H7 (cell line): ENCODE measurements around the gene DKK3. TPM values are rescaled to one million over a fixed set of nuclear protein-coding genes. Genes with fewer than 3 reads are reported as not detected.
"Not testable (repeated sequence)": the region's sequence is repeated elsewhere in the genome, so short reads cannot be mapped to it uniquely, and the experiment has no call there.

Experiments used
- DNase-seq: peaks from one replicate; pipeline ENCODE4 v3.0.0; 2012
- H3K27me3 ChIP-seq: 2 replicates; pipeline ENCODE4 v1.6.0; 2011; ENCODE audit warnings: mild to moderate bottlenecking, low read length; ENCODE audit not compliant: control insufficient read depth, insufficient read depth
- H3K36me3 ChIP-seq: replicated peaks from 2 replicates; pipeline ENCODE4 v1.5.1; 2011; ENCODE audit warnings: low read length; ENCODE audit not compliant: control insufficient read depth, insufficient read depth
- H3K4me3 ChIP-seq: 2 replicates; pipeline ENCODE4 v1.5.1; 2011; ENCODE audit warnings: low read depth, mild to moderate bottlenecking, control low read depth, low read length, moderate library complexity; ENCODE audit not compliant: insufficient read depth
- total RNA-seq: library from RNA; depleted of rRNA; stranded (reverse); fragments of >200 nt; shearing (Covaris generic); gene quantifications from 2 replicates; pipeline ENCODE4 v1.2.3, GENCODE V29; 2014

Gene DKK3
- total RNA-seq, 1 experiment from 2014 or later: 15.3 TPM

- peak; percentile 77 for DNase-seq
- Histone ChIP-seq H3K27me3 (no peaks in the 10 kb centered on the region), H3K36me3 (no peaks in the 10 kb centered on the region), H3K4me3 (no peak overlapping the region)
These were observed 35.7 kb upstream of the DKK3 start for GRCh38 chr11:12043959-12044791.

GRCh38 chr11:12043221-12043620 lies 34.8 kb upstream of the DKK3 start:
- DNase-seq: no peak
- no peaks in the 10 kb centered on the region for H3K36me3 ChIP-seq
- no peak overlapping the region for H3K4me3 ChIP-seq
- H3K27me3 ChIP-seq: no peaks in the 10 kb centered on the region

- Histone ChIP-seq H3K4me3 (no peak overlapping the region), H3K27me3 (no peaks in the 10 kb centered on the region), H3K36me3 (no peaks in the 10 kb centered on the region)
- DNase-seq: no peak
These were observed 33.8 kb upstream of the DKK3 start for GRCh38 chr11:12042215-12042676.

GRCh38 chr11:12040719-12041118 lies 32.3 kb upstream of the DKK3 start:
- not testable (repeated sequence) for DNase-seq, H3K4me3 ChIP-seq, H3K36me3 ChIP-seq, H3K27me3 ChIP-seq

GRCh38 chr11:12032968-12033367 lies 24.5 kb upstream of the DKK3 start:
- Histone ChIP-seq H3K36me3 (no peaks in the 10 kb centered on the region), H3K27me3 (no peaks in the 10 kb centered on the region), H3K4me3 (no peak overlapping the region)
- no peak for DNase-seq

GRCh38 chr11:12031856-12032544 lies 23.6 kb upstream of the DKK3 start:
- no peaks in the 10 kb centered on the region for H3K27me3 ChIP-seq
- H3K36me3 ChIP-seq: no peaks in the 10 kb centered on the region
- no peak for DNase-seq
- H3K4me3 ChIP-seq: no peak overlapping the region

- Histone ChIP-seq H3K4me3 (no peak overlapping the region), H3K27me3 (no peaks in the 10 kb centered on the region), H3K36me3 (no peaks in the 10 kb centered on the region)
- DNase-seq: no peak
These were observed 21.4 kb upstream of the DKK3 start for GRCh38 chr11:12029738-12030363.

GRCh38 chr11:12029119-12029518 lies 20.7 kb upstream of the DKK3 start:
- no peak for DNase-seq
- no peaks in the 10 kb centered on the region for H3K36me3 ChIP-seq
- H3K4me3 ChIP-seq: no peak overlapping the region
- no peaks in the 10 kb centered on the region for H3K27me3 ChIP-seq

GRCh38 chr11:12028303-12028702 lies 19.9 kb upstream of the DKK3 start:
- Histone ChIP-seq H3K36me3 (no peaks in the 10 kb centered on the region), H3K27me3 (no peaks in the 10 kb centered on the region), H3K4me3 (no peak overlapping the region)
- DNase-seq: no peak

GRCh38 chr11:12026331-12027211 lies 18.1 kb upstream of the DKK3 start:
- Histone ChIP-seq H3K27me3 (no peaks in the 10 kb centered on the region), H3K36me3 (no peaks in the 10 kb centered on the region), H3K4me3 (no peak overlapping the region)
- DNase-seq: no peak

- Histone ChIP-seq H3K4me3 (no peak overlapping the region), H3K27me3 (no peaks in the 10 kb centered on the region), H3K36me3 (no peaks in the 10 kb centered on the region)
- no peak for DNase-seq
These were observed 16.0 kb upstream of the DKK3 start for GRCh38 chr11:12024254-12024926.

- no peak for DNase-seq
These were observed 14.6 kb upstream of the DKK3 start for GRCh38 chr11:12023015-12023414.

GRCh38 chr11:12020546-12020945 lies 12.1 kb upstream of the DKK3 start:
- no peak for DNase-seq
- Histone ChIP-seq H3K27me3 (no peaks in the 10 kb centered on the region), H3K36me3 (no peaks in the 10 kb centered on the region), H3K4me3 (no peak overlapping the region)

More at GRCh38 chr11:12023015-12023414, 14.6 kb upstream of the DKK3 start:
- H3K27me3 ChIP-seq: no peaks in the 10 kb centered on the region
- no peaks in the 10 kb centered on the region for H3K36me3 ChIP-seq
- no peak overlapping the region for H3K4me3 ChIP-seq
